NCI-H345 treated with DMSO at 0.1 percent for 48 hours (cell line): ENCODE data around the gene CLPTM1L.
"Not testable (repeated sequence)": the region's sequence is repeated elsewhere in the genome, so short reads cannot be mapped to it uniquely, and the experiment has no call there.

Experiments
- DNase-seq: peaks from one replicate; lab custom pipeline; 2025; ENCODE audit not compliant: unreplicated experiment; lab: John Stamatoyannopoulos, UW

CLPTM1L gene

GRCh38 chr5:1360367-1360766 is 15.5 kb upstream of the CLPTM1L start:
- not testable (repeated sequence) for DNase-seq

- no peak for DNase-seq
Measured at GRCh38 chr5:1359713-1360112, 14.8 kb upstream of the CLPTM1L start.

- DNase-seq = no peak
Measured at GRCh38 chr5:1359031-1359645, 14.2 kb upstream of the CLPTM1L start.

- DNase-seq = no peak
Measured at GRCh38 chr5:1358726-1359025, 13.8 kb upstream of the CLPTM1L start.

- DNase-seq = no peak
Measured at GRCh38 chr5:1357946-1358725, 13.2 kb upstream of the CLPTM1L start.

- DNase-seq = no peak
Measured at GRCh38 chr5:1356873-1357787, 12.2 kb upstream of the CLPTM1L start.

- DNase-seq = no peak
Measured at GRCh38 chr5:1354576-1354975, 9.7 kb upstream of the CLPTM1L start.

- DNase-seq = no peak
Measured at GRCh38 chr5:1352231-1353219, 7.6 kb upstream of the CLPTM1L start.

- DNase-seq = no peak
Measured at GRCh38 chr5:1351156-1351555, 6.3 kb upstream of the CLPTM1L start.

- DNase-seq = no peak
Measured at GRCh38 chr5:1349246-1349645, 4.3 kb upstream of the CLPTM1L start.

- DNase-seq = no peak
Measured at GRCh38 chr5:1348986-1349245, 4.0 kb upstream of the CLPTM1L start.

- DNase-seq = no peak
Measured at GRCh38 chr5:1347571-1347970, 2.7 kb upstream of the CLPTM1L start.

GRCh38 chr5:1346627-1347440 is 1.9 kb upstream of the CLPTM1L start:
- no peak for DNase-seq

- DNase-seq = no peak
Measured at GRCh38 chr5:1345876-1346626, 1.2 kb upstream of the CLPTM1L start.

- no peak for DNase-seq
Measured at GRCh38 chr5:1343931-1344901, 683 bp downstream of the CLPTM1L start.

- no peak for DNase-seq
Measured at GRCh38 chr5:1343315-1343751, 1.6 kb downstream of the CLPTM1L start.

GRCh38 chr5:1342711-1343110 is 2.2 kb downstream of the CLPTM1L start:
- not testable (repeated sequence) for DNase-seq

GRCh38 chr5:1342268-1342667 is 2.6 kb downstream of the CLPTM1L start:
- no peak for DNase-seq
